ENCODE data around the gene VEZT.

GRCh38 chr12:95339086-95339788, 121.6 kb downstream of the VEZT start:
- TF ChIP-seq YY1 (IDR thresholded peaks at IDR 0.05) (no peak), TAF1 (conservative IDR thresholded peaks at IDR 0.05) (no peak), CTCF (IDR thresholded peaks at IDR 0.05; ENCODE audit: low read depth, low read length, missing input control) (no peak), REST (IDR thresholded peaks at IDR 0.05) (no peak), MAX (IDR thresholded peaks at IDR 0.05) (no peak), HNF4G (IDR thresholded peaks at IDR 0.05) (no peak), GABPA (IDR thresholded peaks at IDR 0.05 in 1 of 2, conservative IDR thresholded peaks at IDR 0.05 in 1 of 2) (no peak), RAD21 (IDR thresholded peaks at IDR 0.05) (no peak)

Data from liver (tissue), 3 donors.